C4-2B (cell line): ENCODE results near the gene CDH15.

Experiments
- ZFX ChIP-seq: fragments of 450-650 bp; IDR thresholded peaks from 2 replicates; pipeline ENCODE4 v1.6.1; 2017
- TF ChIP-seq, protein P1 (sequence below): fragments of 450-650 bp; conservative IDR thresholded peaks from 2 replicates; pipeline ENCODE4 v1.5.1; 2017; ENCODE audit warnings: mild to moderate bottlenecking

DNA sequence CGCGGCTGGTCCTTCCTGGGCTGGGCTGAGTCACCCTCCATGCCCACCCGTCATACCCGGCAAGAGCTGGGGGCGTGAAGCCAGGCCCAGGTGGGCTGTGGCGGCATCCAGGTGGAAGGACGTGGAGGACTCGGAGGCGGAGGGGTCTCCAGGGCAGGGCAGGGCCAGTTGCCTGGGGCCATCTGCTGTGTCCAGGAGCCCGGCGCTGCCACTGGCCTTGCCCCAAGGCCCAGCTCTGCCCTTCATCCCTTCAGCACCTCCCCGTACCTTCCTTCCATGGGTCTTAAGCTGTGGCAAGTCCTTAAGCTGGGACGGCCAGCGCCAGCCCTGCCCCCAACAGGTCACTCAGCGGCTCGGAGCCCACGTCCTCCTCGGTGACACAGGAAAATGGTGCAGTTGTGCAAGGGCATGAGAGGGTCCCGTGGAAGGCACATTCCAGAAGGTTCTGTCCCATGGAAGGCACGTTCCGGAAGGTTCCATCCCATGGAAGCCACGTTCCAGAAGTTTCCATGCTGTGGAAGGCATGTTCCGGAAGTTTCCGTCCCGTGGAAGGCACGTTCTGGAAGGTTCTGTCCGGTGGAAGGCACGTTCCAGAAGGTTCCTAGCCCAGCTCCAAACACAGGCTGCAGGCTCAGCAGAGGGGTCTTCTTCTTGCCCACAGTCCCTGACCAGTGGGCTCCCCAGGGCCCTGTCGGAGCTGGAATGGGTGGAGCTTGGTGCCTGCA is 10.4 kb upstream of the CDH15 start:
- TF ChIP-seq, protein P1, sequence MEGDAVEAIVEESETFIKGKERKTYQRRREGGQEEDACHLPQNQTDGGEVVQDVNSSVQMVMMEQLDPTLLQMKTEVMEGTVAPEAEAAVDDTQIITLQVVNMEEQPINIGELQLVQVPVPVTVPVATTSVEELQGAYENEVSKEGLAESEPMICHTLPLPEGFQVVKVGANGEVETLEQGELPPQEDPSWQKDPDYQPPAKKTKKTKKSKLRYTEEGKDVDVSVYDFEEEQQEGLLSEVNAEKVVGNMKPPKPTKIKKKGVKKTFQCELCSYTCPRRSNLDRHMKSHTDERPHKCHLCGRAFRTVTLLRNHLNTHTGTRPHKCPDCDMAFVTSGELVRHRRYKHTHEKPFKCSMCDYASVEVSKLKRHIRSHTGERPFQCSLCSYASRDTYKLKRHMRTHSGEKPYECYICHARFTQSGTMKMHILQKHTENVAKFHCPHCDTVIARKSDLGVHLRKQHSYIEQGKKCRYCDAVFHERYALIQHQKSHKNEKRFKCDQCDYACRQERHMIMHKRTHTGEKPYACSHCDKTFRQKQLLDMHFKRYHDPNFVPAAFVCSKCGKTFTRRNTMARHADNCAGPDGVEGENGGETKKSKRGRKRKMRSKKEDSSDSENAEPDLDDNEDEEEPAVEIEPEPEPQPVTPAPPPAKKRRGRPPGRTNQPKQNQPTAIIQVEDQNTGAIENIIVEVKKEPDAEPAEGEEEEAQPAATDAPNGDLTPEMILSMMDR: no peak
- no peak for TF ChIP-seq ZFX
